ENCODE data around the gene ZNF521.

The ZNF521 gene

DNA sequence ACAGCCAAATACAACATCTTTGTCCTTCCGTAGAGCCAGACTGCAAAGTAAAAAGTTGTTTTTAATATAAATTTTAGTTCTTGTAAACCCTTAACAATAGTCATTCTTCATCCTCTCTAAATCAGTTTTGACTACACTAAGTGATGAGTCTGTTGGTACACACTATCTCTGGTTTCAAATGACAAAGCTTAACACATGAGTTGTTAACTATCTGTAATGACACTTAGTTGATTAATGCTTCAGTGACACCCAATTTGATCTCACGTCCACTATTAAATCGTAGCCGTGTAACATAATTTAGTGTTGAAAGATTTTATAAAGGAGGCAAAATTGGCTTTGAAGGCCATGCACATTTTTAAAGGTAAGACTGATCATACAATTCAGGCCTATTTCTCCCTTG is 181.6 kb downstream of the ZNF521 start:
- H3K4me3 ChIP-seq (ENCODE audit: low read depth, low read length): no peak overlapping the region
- no peaks in the 10 kb centered on the region for H3K36me3 ChIP-seq
- no peaks in the 10 kb centered on the region for H3K9me3 ChIP-seq (ENCODE audit: severe bottlenecking)
- peaks cover 3% of the 10 kb centered on the region for H3K27me3 ChIP-seq (ENCODE audit: insufficient read depth, low read depth, severe bottlenecking)
- no peak overlapping the region for H3K27ac ChIP-seq
- TF ChIP-seq, protein P1, sequence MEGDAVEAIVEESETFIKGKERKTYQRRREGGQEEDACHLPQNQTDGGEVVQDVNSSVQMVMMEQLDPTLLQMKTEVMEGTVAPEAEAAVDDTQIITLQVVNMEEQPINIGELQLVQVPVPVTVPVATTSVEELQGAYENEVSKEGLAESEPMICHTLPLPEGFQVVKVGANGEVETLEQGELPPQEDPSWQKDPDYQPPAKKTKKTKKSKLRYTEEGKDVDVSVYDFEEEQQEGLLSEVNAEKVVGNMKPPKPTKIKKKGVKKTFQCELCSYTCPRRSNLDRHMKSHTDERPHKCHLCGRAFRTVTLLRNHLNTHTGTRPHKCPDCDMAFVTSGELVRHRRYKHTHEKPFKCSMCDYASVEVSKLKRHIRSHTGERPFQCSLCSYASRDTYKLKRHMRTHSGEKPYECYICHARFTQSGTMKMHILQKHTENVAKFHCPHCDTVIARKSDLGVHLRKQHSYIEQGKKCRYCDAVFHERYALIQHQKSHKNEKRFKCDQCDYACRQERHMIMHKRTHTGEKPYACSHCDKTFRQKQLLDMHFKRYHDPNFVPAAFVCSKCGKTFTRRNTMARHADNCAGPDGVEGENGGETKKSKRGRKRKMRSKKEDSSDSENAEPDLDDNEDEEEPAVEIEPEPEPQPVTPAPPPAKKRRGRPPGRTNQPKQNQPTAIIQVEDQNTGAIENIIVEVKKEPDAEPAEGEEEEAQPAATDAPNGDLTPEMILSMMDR (IDR thresholded peaks at IDR 0.05; ENCODE audit: low read depth, low read length): no peak
- DNase-seq: no peak

DNA sequence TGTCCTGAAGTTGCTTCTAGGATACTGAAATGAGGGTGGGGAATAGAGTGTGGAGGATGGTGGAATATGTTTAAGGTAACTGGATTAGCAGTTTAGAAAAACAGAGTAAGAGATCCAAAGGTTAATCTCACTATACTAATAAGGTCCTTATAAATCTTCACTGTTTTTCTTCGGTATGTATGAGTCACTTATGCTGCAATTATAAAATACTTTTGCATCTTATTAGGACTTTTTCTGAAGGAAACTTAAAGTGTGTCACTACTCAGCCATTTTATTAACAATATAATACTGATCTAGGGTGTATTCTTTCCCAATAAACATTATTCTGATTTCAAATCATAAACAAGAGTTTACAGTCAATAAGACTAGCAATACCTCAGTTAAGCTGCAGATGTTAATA is 182.3 kb downstream of the ZNF521 start:
- DNase-seq: no peak
- peaks cover 3% of the 10 kb centered on the region for H3K27me3 ChIP-seq (ENCODE audit: insufficient read depth, low read depth, severe bottlenecking)
- TF ChIP-seq, protein P1 (IDR thresholded peaks at IDR 0.05; ENCODE audit: low read depth, low read length): no peak
- H3K4me3 ChIP-seq (ENCODE audit: low read depth, low read length): no peak overlapping the region
- no peaks in the 10 kb centered on the region for H3K9me3 ChIP-seq (ENCODE audit: severe bottlenecking)
- H3K36me3 ChIP-seq: no peaks in the 10 kb centered on the region
- no peak overlapping the region for H3K27ac ChIP-seq

DNA sequence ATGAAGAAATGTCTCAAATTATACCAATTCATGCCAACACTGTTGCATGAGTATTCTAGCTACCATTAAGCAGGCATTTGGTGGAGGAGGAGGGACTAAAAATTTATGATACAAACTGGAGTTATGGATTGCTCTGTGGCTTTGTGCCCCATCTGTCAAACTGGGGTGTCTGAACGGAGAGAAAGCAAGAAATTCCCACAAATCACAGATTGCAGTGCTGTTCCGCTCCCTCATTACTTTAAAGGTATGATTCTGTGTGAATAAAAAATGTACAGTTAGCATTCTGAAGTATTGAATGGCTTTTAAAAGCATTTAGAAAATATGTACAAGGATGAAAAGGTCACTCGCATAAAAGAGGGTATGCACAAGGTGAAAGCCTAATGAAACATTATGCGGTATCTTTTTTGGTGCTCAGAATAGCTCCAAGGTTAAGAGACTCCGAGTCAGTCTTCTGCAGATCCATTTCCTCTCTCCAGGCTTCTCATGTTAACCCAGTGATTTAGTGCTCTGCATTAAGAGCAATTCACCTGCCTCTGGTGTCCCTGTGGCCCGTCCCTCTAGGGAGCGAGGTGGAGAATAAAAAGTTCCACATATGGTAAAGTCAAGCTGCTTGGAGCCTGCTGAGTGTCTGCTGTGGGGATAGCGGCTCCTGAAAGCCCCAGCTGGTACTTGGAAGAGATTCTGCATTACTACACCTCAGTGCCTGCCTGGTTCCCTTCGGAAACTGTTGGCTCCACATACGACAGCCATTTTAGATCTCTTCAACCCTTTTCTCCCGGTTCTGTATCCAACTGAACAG is 184.2 kb downstream of the ZNF521 start:
- DNase-seq: no peak
- H3K36me3 ChIP-seq: no peaks in the 10 kb centered on the region
- no peak overlapping the region for H3K4me3 ChIP-seq (ENCODE audit: low read depth, low read length)
- H3K27me3 ChIP-seq (ENCODE audit: insufficient read depth, low read depth, severe bottlenecking): no peaks in the 10 kb centered on the region
- no peak overlapping the region for H3K27ac ChIP-seq
- TF ChIP-seq, protein P1 (IDR thresholded peaks at IDR 0.05; ENCODE audit: low read depth, low read length): no peak
- H3K9me3 ChIP-seq (ENCODE audit: severe bottlenecking): no peaks in the 10 kb centered on the region

DNA sequence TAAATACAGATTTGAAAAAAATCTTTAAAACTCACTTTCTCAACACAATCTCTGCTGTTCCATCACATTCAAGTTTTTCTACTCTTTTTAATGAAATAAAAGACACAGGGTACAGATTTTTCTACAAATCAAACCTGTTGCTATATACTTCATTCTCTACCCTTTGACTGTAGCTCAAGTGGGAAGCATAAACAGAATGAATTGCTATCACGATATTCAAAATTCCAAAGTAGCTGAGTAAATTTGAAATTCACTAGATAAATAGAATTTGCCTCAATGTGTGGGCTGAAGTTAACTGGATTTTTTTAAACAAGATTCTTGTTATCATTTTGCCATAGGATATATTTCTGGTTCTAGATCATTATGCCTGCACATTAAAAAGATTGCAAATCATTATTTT is 185.9 kb downstream of the ZNF521 start:
- peaks cover 3% of the 10 kb centered on the region for H3K27me3 ChIP-seq (ENCODE audit: insufficient read depth, low read depth, severe bottlenecking)
- H3K9me3 ChIP-seq (ENCODE audit: severe bottlenecking): no peaks in the 10 kb centered on the region
- H3K36me3 ChIP-seq: no peaks in the 10 kb centered on the region
- no peak overlapping the region for H3K27ac ChIP-seq
- H3K4me3 ChIP-seq (ENCODE audit: low read depth, low read length): no peak overlapping the region
- TF ChIP-seq, protein P1 (IDR thresholded peaks at IDR 0.05; ENCODE audit: low read depth, low read length): no peak
- DNase-seq: no peak

DNA sequence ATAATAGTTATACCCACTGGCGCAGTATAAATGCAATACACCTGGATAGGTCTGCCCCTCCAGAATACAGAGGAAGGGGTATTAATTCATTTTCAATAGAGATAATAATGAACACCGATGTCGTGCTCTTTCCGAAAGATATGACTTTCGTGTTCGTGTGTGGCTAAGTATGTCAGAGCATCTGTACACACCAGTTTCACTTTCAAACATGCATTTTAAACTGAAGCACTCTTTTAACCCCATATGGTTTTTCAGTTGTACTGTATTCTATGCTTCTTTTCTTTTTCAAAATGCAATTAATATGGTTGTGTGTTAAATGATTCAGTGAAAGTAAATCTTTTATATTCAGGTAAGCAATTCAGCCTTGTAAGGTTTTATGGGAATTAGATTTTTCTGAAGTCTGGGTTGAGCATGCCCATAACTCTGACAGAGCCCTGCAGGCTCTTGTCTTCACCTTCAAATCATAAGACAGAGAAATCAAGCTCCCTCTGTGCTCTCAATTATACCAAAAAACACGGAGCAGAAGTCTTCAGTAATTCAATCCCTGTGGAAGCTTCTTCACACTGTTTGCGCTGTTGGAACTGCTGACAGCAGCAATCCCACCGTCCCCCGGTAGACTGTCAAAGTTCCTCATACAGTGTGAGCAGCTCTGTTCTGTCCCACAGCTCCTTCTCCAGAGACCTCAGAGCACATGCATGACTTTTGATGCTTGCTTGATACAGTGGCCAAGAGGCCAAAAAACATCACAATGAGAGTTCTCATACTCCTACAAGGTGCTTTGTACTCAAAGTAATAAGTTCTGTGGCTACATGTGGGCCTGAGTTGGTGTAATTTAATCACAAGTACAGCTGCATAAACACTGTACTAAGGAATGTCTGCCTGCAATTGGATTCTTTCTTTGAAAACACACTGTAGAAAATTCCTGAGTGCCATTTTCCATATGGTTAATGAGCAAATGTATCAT is 186.8 kb downstream of the ZNF521 start:
- TF ChIP-seq, protein P1 (IDR thresholded peaks at IDR 0.05; ENCODE audit: low read depth, low read length): no peak
- Histone ChIP-seq H3K27me3 (ENCODE audit: insufficient read depth, low read depth, severe bottlenecking) (peaks cover 3% of the 10 kb centered on the region), H3K4me3 (ENCODE audit: low read depth, low read length) (no peak overlapping the region), H3K36me3 (no peaks in the 10 kb centered on the region), H3K27ac (no peak overlapping the region), H3K9me3 (ENCODE audit: severe bottlenecking) (no peaks in the 10 kb centered on the region)
- no peak for DNase-seq
